ENCODE measurements around the gene SULT1E1.
"Not testable (repeated sequence)": the region's sequence is repeated elsewhere in the genome, so short reads cannot be mapped to it uniquely, and the experiment has no call there.

The SULT1E1 gene

DNA sequence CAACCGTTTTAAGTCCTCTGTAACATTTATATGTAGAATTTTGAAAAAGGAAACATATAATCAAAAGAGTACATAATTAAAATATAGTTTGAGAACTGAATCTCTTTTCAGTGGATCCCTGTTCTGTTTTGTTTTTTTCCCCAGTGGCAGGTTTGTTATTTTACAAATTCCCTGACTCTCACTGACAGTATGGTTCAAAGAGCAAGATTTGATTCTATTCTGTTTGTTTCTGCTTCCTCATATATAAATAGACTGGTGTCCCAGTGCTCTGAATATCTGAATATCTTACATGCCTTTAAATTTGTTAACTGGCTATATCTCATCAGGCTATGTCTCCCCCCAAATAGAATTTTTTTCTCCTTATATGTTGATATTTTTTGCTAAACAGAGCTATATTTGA is 16.6 kb downstream of the SULT1E1 start:
- DNase-seq (ENCODE audit: low read depth), result no peak

DNA sequence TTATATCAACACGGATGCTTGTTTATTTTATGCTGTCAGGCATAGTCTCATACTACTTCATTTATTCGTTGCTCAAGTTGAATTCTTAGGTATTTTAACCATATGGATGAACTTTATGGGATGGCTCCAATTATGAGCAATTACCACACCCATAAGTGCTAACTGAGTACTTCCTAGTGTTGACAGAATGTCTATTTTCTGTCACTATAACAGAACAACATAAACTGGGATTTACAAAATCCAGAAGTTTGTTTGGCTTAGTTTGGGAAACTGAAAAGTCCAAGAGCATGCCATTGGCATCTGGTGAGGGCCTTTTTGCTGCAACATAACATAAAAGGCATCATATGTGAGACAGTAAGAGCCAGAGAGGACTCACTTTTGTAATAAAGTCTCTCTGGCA is 21.0 kb downstream of the SULT1E1 start:
- DNase-seq (ENCODE audit: low read depth), result no peak

DNA sequence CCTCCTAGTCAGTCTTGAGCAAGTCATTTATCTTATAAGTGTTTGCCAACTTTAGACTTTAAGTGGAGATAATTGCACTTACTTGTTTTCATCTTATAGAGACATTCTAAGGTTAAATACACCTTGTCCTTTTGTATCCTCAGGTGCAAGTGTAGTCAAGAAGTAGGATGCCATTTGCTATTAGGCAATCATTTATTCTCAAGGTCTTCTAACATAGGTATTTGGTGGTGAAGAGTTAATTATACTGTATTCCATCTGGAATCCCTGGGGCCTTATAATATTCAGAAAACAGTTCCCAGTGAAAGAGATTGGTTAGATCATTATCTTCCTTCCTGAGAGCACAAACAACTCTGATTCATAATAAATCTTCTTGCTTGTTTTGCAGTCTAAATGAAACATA is 23.7 kb downstream of the SULT1E1 start:
- DNase-seq (ENCODE audit: low read depth), result no peak

DNA sequence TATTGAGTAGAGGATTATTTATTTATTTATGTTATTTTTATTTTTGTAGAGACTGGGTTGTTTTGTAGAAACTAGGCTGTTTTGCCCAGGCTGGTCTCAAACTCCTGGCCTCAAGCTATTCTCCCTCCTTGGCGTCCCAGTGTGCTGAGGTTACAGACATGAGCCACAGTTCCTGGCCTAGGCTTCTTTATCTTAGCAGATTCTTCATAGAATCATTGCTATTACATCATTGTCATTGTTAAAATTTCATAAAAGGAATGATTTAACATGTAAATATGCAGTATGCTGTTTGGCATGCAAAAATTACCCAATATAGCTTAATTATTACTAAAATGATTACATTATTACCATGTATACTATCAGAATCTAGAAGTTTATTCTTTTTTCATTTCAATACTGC is 24.2 kb downstream of the SULT1E1 start:
- DNase-seq (ENCODE audit: low read depth), result no peak

DNA sequence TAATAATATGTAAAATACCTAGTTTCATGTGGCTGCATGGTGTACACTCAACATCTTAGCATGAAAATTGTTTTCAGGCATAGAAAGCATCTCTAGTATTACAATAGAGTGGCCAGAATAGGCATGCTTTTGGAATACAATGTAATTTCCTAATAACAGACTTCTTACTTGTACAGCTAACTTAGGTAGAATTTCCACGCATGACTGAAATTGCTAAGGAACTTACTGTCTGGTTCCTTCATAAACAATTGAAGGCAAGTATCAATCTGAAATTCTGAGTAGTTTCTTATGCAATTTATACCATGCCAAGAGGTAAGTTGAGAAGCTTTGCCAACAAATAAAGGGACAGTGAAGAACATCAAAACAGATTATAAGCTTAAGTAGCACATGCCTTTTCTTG is 26.7 kb downstream of the SULT1E1 start:
- DNase-seq (ENCODE audit: low read depth), result no peak

DNA sequence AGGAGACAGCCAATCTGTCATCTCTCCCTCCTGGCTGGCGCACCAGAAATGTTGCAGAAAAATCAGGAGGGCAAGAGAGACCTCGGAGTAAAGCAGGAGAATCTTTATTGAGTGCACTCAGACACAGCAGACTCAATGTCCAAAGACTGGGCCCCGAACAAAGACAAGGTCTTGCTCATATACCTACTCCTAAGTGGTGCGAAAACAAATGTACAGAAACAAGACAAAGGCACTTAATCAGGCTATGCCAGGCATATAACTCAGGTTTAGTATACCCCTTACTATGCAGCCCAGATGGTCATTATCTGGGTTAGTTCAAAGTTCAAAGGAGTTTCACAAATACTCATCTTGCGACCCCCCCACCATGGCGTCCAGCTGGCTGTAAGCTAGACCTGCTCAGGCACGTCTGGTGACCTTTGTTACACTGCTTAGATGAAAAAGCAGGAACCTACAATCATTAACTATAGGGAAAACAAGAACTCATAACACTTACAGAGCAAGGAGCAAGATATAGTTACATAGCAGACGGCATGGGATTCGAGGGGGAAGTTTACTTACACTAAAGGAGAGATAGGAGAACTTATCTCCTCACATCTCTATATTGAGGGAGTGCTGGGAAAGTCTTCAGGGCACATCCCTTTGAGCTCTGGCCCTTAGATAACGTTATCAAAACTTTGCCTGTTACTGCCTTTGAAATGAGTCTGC is 27.5 kb downstream of the SULT1E1 start:
- DNase-seq (ENCODE audit: low read depth), result no peak

DNA sequence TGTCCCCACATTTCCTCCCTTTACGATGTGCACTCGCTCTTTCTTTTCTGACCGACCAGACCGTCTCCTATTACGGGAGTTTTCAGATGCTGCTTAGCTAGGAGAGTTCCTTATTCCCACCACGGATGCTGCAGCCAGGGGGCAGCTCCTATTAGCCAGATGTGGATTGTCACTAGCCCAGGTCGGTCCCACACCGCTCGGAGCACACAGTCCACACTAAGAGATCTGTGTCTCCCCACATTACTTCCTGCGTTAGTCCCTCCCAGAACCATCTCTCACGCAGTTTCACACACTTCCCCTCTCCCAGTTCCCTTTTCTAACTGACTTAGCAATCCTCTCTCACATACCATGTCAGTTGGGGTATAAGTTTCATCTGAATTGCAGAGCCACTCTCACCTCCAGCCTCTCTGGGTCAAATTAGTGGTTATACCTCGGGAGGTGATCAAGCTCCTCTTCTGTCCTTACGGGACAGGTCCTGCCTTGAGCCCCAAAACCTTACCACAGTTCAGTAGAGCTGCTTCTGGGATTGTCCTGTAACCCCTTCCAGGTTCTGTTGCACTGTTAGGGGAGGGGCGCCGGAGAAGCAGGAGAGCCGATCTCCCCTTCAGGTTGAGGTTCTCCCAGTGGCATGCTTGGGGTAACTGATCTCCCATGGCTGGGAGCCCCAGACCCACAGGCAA is 28.2 kb downstream of the SULT1E1 start:
- no peak for DNase-seq (ENCODE audit: low read depth)

DNA sequence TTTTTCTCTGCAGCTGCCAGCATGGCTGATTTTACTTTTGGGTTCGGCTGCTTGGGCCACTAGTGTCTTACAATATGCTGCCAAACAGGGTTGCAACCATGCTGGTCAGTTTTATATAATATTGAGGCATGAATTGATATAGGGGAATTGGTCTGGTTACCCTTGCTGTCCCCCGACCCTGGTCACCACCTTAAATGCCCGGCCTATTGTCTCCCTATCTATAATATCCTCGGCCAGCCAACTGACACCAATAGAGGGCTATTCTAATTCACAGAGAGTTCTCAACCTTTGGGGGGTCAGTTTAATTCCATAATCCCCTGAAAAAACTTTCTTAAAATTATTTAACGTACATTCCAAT is 28.7 kb downstream of the SULT1E1 start:
- DNase-seq (ENCODE audit: low read depth), result no peak

DNA sequence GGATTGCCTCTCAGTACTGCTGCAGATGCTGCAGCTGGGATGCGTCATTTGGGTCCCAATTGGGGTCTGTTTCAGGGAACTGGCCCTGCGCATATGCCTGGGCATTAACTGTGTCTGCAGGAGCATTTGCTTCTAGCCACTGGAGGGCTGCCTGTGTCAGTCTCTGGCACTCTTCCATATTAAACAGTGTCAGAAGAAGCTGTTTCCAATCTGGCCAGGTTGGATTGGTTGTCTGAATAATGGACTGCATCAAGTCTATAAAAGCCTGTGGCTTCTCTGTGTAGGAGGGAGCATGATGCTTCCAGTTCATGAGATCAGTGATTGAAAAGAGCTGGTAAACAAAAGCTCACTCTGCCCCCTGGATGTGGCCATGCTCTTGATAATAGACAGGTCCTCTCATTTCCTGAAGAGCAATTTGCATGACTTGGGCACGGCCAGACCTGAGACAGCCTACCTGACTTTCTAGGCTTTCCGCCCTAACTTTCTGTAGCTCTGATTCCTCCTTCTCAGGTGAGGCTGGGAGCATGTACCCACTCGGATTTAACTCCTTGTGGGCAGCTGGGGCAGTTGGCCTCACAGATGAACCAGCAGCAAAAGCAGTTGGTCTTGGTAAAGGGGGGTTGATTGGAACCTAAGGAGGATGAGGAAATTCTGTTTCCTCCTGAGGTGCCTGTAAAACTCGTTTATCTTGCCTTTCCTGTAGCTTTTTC is 29.2 kb downstream of the SULT1E1 start:
- DNase-seq (ENCODE audit: low read depth), result no peak

DNA sequence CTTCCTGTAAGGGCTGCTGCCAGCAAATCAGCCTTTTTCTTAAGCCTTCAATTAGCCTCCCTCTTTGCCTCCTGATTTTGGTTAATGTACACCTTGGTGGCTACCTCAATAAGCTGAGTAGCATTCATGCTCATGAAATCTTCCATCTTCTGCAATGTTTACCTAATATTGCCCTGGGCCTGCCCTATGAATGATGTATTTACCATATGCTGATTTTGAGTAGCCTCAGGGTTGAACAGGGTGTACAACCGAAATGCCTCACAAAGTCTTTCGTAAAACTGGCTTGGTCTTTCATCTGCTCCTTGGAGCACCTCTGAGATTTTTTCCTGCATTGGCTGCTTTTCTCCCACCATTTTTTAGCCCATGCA is 29.8 kb downstream of the SULT1E1 start:
- DNase-seq (ENCODE audit: low read depth), result no peak

DNA sequence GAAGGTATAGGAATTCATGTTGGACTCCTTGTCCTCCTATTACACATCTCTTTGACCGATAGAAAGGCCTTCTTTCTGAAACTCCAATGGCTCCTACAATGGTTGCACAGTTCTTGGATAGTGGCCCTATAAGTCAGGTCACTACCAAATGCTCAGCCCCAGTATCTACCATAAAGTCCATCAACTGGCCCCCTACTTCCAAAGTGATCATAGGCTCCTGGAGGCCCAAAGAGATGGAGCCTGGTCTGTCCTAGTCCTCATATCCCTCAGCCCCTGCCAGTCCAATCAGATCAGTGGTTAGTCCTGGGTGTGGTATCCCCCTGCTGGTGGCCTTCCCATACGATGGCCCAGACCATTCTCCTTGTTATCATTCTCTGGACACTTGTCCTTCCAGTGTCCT is 30.3 kb downstream of the SULT1E1 start:
- no peak for DNase-seq (ENCODE audit: low read depth)

DNA sequence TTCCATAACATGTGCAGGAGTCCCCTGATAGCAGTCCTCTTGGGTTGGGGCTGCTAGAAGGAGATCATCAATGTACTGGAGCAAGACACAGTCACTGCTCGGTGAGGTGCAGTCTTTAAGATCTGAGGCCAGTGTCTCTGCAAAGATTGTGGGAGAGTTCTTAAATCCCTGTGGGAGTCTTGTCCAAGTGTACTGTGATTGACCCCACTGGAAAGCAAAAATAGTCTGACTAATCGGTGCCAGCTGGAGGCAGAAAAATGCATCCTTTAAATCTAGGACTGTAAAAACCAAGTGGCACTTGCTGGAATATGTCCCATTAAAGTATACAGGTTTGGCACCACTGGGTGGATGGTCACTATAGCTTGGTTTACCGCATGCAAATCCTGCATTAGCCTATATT is 31.1 kb downstream of the SULT1E1 start:
- no peak for DNase-seq (ENCODE audit: low read depth)

DNA sequence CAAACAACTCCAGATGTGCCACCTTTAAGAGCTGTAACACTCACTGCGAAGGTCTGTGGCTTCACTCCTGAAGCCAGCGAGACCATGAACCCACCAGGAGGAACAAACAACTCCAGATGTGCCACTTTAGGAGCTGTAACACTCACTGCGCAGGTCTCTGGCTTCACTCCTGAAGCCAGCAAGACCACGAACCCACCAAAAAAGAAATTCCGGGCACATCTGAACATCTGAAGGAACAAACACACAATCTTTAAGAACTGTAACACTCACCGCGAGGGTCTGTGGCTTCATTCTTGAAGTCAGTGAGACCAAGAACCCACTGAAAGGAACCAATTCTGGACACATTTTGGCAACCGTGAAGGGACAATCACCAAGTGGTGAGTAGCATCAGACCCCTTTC is 34.9 kb downstream of the SULT1E1 start:
- not testable (repeated sequence) for DNase-seq (ENCODE audit: low read depth)

DNA sequence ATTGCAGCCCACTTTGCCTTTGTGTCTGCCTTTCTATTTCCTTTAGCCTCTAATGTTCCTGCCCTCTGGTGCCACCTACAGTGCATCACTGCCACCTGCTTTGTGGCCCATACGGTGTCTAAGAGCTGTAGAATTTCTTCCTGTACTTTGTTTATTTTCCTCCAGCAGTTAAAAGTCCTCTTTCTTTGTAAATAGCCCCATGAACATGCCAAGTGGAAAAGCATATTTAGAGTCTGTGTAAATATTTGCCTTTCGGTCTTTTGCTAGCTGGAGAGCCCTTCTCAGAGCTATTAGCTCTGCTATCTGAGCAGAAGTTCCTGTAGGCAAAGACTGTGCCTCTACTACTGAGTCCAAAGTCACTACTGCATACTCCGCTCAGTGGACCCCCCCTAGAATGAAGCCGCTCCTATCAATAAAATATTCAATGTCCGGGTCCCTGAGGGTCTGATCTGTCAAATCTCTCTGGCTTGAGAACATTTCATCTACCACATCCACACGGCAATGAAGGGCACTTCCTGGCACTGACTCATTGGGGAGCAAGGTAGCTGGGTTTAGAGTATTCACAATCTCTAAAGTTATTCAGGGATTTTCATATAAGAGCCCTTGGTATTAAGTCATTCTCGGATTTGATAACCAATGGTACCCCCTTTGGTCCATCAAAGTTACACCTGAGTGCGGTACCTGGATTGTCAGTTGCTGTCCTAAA is 36.3 kb downstream of the SULT1E1 start:
- no peak for DNase-seq (ENCODE audit: low read depth)

DNA sequence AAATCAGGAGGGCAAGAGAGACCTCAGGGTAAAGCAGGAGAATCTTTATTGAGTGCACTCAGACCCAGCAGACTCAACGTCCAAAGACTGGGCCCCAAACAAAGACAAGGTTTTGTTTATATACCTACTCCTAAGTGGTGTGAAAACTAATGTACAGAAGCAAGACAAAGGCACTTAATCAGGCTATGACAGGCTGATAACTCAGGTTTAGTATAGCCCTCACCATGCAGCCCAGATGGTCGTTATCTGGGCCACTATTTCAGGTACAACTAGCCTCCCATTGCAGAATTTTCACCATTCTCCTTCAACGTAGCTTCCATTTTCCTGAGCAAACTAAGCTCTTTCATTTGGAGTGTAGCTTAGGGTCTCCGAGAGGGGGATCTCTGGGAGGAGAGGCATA is 36.9 kb downstream of the SULT1E1 start:
- DNase-seq (ENCODE audit: low read depth), result no peak

DNA sequence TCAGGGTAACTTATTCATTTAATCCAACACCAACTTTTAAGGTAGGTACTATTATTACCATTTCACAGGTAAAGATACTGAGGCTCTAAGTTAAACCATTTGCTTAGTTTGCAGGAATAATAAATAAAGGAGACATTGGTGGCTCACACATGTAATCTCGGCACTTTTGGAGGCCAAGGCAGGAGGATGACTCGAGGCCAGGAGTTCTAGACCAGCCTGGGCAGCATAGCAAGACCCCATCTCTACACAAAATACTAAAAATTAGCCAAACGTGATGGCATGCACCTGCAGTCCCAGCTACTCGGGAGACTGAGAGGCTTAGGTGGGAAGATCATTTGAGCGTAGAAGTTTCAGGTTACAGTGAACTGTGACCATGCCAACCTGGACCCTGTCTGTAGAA is 37.7 kb downstream of the SULT1E1 start:
- no peak for DNase-seq (ENCODE audit: low read depth)

DNA sequence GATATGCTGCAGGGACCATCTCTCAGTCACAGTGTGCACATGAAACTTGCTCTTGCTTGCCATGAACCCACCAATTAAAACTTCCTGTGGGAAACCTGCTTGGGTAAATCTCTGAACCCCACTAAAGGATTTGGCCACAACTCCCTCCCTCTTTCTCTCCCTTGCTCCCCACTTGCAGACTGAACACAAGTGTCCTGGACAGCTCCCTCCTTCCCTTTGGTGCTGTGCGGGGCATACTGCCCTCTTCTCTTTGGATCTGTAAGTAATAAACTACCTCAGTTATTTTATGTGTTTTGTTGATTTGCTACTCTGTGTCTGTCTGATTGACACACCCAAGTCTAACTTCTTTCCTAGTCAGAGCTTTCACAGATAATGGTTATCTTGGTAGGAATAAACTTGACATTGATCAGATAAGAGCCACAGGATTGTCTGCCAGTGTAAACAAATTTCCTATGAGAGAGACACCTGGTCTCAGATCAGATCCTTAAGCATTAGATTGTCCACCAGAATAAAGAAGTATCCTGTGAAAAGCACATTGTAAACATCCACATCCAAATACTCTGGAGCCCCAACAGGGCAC is 41.8 kb downstream of the SULT1E1 start:
- DNase-seq (ENCODE audit: low read depth), result no peak

DNA sequence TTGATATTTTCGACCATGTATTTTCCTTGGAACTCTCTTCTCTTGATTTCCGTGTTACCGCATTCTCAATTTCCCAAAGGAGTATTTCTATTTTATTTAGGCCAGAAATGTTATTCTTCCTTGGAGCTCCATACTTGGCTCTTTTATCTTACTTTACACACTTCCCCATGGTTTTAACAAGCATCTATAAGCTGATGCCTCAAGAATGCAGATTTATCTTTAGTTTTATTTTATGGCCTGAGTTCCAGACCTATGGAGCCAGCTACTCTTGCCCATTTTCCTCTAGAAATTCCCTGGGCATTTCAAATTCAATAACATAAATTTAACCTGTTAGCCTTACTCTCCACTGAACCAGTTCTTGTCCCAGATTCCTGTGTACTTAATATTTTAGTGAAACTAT is 43.7 kb downstream of the SULT1E1 start:
- DNase-seq (ENCODE audit: low read depth), result no peak

DNA sequence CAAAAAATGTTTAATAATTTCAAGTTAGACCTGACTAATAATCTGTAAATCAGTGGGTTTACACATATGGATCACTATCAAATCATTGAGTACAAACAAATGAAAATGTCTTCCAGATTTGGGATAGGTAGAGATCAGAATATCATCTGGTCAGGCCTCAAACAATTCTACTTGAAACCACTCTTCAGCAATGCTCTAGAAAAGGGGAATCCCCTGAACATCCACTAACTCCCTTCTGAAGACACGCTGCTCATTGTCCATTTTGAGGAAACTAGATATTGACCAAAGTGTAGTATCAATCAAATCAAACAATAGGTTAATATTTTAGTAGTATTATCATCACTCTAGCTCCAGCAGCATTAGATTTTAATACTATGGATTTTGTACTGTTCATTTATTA is 46.3 kb downstream of the SULT1E1 start:
- DNase-seq (ENCODE audit: low read depth), result no peak

DNA sequence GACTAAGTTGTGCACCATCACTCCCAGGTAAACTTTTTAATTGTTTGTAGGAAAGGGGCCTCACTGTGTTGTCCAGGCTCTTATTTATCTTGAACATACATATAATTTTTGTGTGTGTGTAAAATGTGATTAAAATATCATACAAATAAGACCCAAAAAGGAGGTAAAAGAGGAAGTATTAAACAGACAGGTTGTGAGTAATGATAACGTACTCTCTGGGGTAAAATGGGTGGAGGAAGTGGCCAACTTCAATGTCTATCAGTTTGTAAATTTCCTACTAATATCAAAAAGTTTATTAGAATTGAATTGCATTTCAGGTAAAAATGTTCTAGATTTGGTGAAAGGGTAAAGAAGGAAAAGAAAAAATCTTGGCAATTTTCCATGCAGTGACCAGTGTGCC is 48.8 kb downstream of the SULT1E1 start:
- no peak for DNase-seq (ENCODE audit: low read depth)

DNA sequence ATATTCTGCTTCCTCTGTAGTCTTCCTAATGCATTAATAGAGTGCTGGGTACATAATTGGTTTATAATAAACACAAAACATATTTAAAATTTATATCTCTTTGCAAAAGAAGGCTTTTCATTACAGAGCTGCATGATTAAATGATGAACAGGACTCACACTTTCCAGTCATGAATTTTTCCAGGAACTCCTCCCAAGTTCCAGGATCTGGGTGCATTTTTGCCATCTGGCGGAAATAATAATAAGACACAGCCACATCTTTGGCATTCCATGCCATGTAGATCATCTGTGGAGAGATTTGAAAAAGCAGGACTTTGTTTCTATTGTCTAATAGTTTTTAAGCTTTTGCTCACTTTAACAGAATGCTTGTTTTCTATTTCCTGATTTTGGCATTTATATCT is 59.3 kb downstream of the SULT1E1 start:
- no peak for DNase-seq (ENCODE audit: low read depth)

DNA sequence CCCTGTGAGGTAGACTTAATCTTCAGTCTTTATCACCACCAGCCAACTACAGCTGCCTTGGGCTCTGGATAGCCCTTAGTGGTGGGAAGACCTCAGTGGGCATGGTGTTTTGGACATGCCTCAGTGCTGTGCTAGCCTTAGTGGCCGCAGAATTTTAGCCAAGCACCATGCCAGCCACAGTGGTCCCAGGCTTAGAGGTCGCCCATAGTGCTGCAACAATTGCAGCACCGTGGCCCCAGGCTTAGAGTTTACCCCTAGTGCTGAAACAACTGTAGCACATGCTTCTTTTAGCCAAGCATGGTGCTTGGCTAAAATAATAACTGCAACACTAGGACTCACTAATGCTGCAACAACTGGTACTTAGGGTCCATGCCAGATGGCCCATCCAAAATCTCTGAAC is 60.6 kb downstream of the SULT1E1 start:
- DNase-seq (ENCODE audit: low read depth), result no peak

DNA sequence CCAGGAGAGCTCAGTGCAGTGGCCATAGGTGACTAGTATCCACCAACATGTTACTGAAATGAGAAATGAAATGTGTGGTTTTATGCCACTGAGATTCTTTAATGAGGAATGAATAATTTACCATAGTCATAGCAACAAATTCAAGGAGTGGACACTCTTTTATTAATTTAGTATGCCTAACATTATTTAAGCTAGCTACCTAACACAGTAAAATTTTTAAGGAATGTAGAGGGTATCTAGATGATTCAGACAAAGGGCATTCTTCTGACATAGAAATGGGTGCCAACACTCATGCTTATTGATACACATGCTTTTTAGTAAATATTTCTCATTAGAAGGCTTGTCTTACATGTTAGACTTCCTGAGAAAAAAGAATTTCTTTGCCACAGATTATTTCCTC is 66.2 kb downstream of the SULT1E1 start:
- no peak for DNase-seq (ENCODE audit: low read depth)

Data from stimulated activated CD8-positive, alpha-beta memory T cell treated with anti-CD3 and anti-CD28 coated beads, Interleukin-12 subunit alpha, Interleukin-12 subunit beta, amount 100 ng/mL, for 1 hour (primary cell).